IMR-90 (cell line): Measurements from ENCODE around the gene ELL3. TPM values are rescaled to one million over a fixed set of nuclear protein-coding genes. Genes with fewer than 3 reads are reported as not detected.
A peak's percentile ranks its signal among the peaks of the same experiment; 100 is the strongest.

ENCODE experiments used
- ATAC-seq: fragments of 200-7000 bp; cut with Tn5 transposase; 2 replicates; pipeline ENCODE4 v1.9.1; 2020; ENCODE audit warnings: low read depth, mild to moderate bottlenecking, moderate library complexity
- BruUV-seq: library from RNA; stranded (reverse); fragments of 400-500 nt; replicated peaks from 2 replicates; lab custom pipeline; 2021; lab: Mats Ljungman, UMichigan
- CTCF ChIA-PET: fragments of 300-600 bp; formaldehyde crosslinking; extraction: SDS; loops from one replicate; lab custom pipeline; 2021; ENCODE audit warnings: antibody characterized with exemption; lab: Yijun Ruan, JAX
- POLR2A ChIA-PET: fragments of 300-600 bp; sonication (Branson Sonifier 250); formaldehyde crosslinking; loops from one replicate; lab custom pipeline; 2022; ENCODE audit warnings: antibody characterized with exemption; ENCODE audit not compliant: unreplicated experiment; lab: Charles Lee
- DNase-seq: peaks from one replicate; pipeline ENCODE4 v3.0.0; 2013
- H2AFZ ChIP-seq: replicated peaks from 2 replicates; pipeline ENCODE3; 2013; ENCODE audit warnings: low read length, mild to moderate bottlenecking; ENCODE audit not compliant: poor library complexity
- H2AK5ac ChIP-seq: 2 replicates; pipeline ENCODE4 v1.6.1; 2013; ENCODE audit warnings: low read depth, low read length, inconsistent platforms
- H2AK9ac ChIP-seq: replicated peaks from 2 replicates; pipeline ENCODE3; 2013; ENCODE audit warnings: mild to moderate bottlenecking, low read depth, low read length, moderate library complexity; ENCODE audit not compliant: poor library complexity
- H2BK120ac ChIP-seq: 2 replicates; pipeline ENCODE4 v1.6.1; 2013; ENCODE audit warnings: low read depth, low read length, inconsistent platforms
- H2BK15ac ChIP-seq: 3 replicates; pipeline ENCODE4 v1.6.1; 2013; ENCODE audit warnings: low read depth, low read length, inconsistent platforms
- H2BK20ac ChIP-seq: 2 replicates; pipeline ENCODE4 v1.6.1; 2013; ENCODE audit warnings: low read depth, mild to moderate bottlenecking, inconsistent platforms, low read length, moderate library complexity
- H2BK5ac ChIP-seq: 2 replicates; pipeline ENCODE4 v1.6.1; 2013; ENCODE audit warnings: mild to moderate bottlenecking, low read depth, low read length, inconsistent platforms; ENCODE audit not compliant: poor library complexity, severe bottlenecking
- H3K14ac ChIP-seq: replicated peaks from 2 replicates; pipeline ENCODE4 v1.6.1; 2013; ENCODE audit warnings: low read depth, low read length, inconsistent platforms
- H3K18ac ChIP-seq: 2 replicates; pipeline ENCODE4 v1.6.1; 2013; ENCODE audit warnings: low read depth, low read length, control low read depth
- H3K23ac ChIP-seq: 2 replicates; pipeline ENCODE4 v1.6.1; 2013; ENCODE audit warnings: low read depth, low read length, inconsistent platforms
- H3K27ac ChIP-seq: 2 replicates; pipeline ENCODE4 v1.5.1; 2013; ENCODE audit warnings: mild to moderate bottlenecking, control low read depth, low read length; ENCODE audit not compliant: insufficient read depth
- H3K27me3 ChIP-seq: 2 replicates; pipeline ENCODE4 v1.6.1; 2013; ENCODE audit warnings: low read length; ENCODE audit not compliant: control insufficient read depth, insufficient read depth
- H3K36me3 ChIP-seq: 2 replicates; pipeline ENCODE4 v1.6.1; 2013; ENCODE audit warnings: low read length, mixed read lengths; ENCODE audit not compliant: control insufficient read depth, insufficient read depth
- H3K4ac ChIP-seq: 2 replicates; pipeline ENCODE4 v1.6.1; 2013; ENCODE audit warnings: low read depth, low read length, inconsistent platforms
- H3K4me1 ChIP-seq: 2 replicates; pipeline ENCODE4 v1.6.1; 2013; ENCODE audit warnings: low read length, mixed read lengths; ENCODE audit not compliant: control insufficient read depth, insufficient read depth
- H3K4me2 ChIP-seq: 2 replicates; pipeline ENCODE4 v1.6.1; 2013; ENCODE audit warnings: low read depth, mild to moderate bottlenecking, control low read depth, low read length, moderate library complexity
- H3K4me3 ChIP-seq: 2 replicates; pipeline ENCODE4 v1.5.1; 2013; ENCODE audit warnings: low read depth, mild to moderate bottlenecking, control low read depth, low read length, moderate library complexity; ENCODE audit not compliant: insufficient read depth
- H3K56ac ChIP-seq: 2 replicates; pipeline ENCODE4 v1.6.1; 2013; ENCODE audit warnings: low read length, inconsistent platforms; ENCODE audit not compliant: insufficient read depth; ENCODE audit errors: extremely low read depth
- H3K79me1 ChIP-seq, 2 experiments: 2 replicates each; pipeline ENCODE4 v1.6.1; 2013; ENCODE audit warnings: low read length in 2 of 2, inconsistent platforms in 1 of 2, low read depth in 1 of 2
- H3K9ac ChIP-seq: 2 replicates; pipeline ENCODE4 v1.6.1; 2013; ENCODE audit warnings: low read depth, low read length, control low read depth
- H3K9me1 ChIP-seq: 2 replicates; pipeline ENCODE4 v1.6.1; 2013; ENCODE audit warnings: low read length, inconsistent platforms; ENCODE audit not compliant: insufficient read depth
- H3K9me3 ChIP-seq: 2 replicates; pipeline ENCODE4 v1.6.1; 2013; ENCODE audit warnings: low read length; ENCODE audit not compliant: control insufficient read depth, insufficient read depth
- H4K20me1 ChIP-seq: 2 replicates; pipeline ENCODE4 v1.6.1; 2013; ENCODE audit warnings: low read length, inconsistent platforms; ENCODE audit not compliant: insufficient read depth
- H4K5ac ChIP-seq: 2 replicates; pipeline ENCODE4 v1.6.1; 2013; ENCODE audit warnings: mild to moderate bottlenecking, low read depth, low read length, control low read depth
- H4K8ac ChIP-seq, 2 experiments: 2 replicates each; pipeline ENCODE4 v1.6.1; 2013; ENCODE audit warnings: low read depth in 2 of 2, low read length in 2 of 2, control low read depth in 1 of 2, inconsistent platforms in 1 of 2
- H4K91ac ChIP-seq: 2 replicates; pipeline ENCODE4 v1.6.1; 2013; ENCODE audit warnings: low read depth, low read length, inconsistent platforms; ENCODE audit not compliant: insufficient read depth
- NFE2L2 ChIP-seq: fragments of 150-350 bp; IDR thresholded peaks from 2 replicates; pipeline ENCODE4 v1.6.1; 2016; ENCODE audit warnings: low read depth, mild to moderate bottlenecking, low read length
- SMC3 ChIP-seq: fragments of 150-350 bp; IDR thresholded peaks from 2 replicates; pipeline ENCODE4 v1.6.1; 2016; ENCODE audit warnings: low read depth, mild to moderate bottlenecking, antibody characterized with exemption, low read length, moderate library complexity
- WGBS, 2 experiments: methylation state at CpG; one replicate each; pipeline versions ENCODE4 v1.1.5 to v1.1.7; 2013; ENCODE audit warnings: missing lambda C conversion rate in 2 of 2; ENCODE audit not compliant: insufficient read length in 1 of 2; ENCODE audit errors: extremely low coverage in 2 of 2; 5-methylcytosine and 5-hydroxymethylcytosine counted together
- dilution Hi-C: fragments of 300-500 bp; cut with HindIII; formaldehyde crosslinking; loops from one replicate; pipeline ENCODE4 v1.14.3; 2018; ENCODE audit warnings: low sequenced_read_pairs; ENCODE audit not compliant: unreplicated experiment
- in situ Hi-C: fragments of 300-500 bp; cut with MboI; formaldehyde crosslinking; loops from 3 replicates; pipeline ENCODE4 v1.14.3; 2019; ENCODE audit warnings: low sequenced_read_pairs, inconsistent platforms, mixed read lengths
- intact Hi-C: fragments of 100-400 bp; cut with micrococcal nuclease; formaldehyde crosslinking; loops from 2 replicates; pipeline ENCODE4 v1.10.0; 2022
- polyA plus RNA-seq, 3 experiments: library from polyadenylated mRNA; depleted of rRNA; stranded (reverse); fragments of >200 nt; gene quantifications; 2 replicates each; pipeline ENCODE4 v1.2.3, GENCODE V29; 2012; ENCODE audit warnings: low replicate concordance in 1 of 3
- total RNA-seq: library from RNA; depleted of rRNA; stranded (reverse); fragments of >200 nt; gene quantifications from 2 replicates; pipeline ENCODE4 v1.2.3, GENCODE V29; 2012
- TF ChIP-seq, protein P1 (sequence below): conservative IDR thresholded peaks from 2 replicates; pipeline ENCODE4 v1.5.1; 2012; ENCODE audit warnings: mild to moderate bottlenecking, low read depth, low read length, improper control_type of control experiment

Gene ELL3
- total and polyA plus RNA-seq, 2 of the 4 experiments (the other 2 are of a cell fraction) = 1.2 to 1.6 TPM

DNA sequence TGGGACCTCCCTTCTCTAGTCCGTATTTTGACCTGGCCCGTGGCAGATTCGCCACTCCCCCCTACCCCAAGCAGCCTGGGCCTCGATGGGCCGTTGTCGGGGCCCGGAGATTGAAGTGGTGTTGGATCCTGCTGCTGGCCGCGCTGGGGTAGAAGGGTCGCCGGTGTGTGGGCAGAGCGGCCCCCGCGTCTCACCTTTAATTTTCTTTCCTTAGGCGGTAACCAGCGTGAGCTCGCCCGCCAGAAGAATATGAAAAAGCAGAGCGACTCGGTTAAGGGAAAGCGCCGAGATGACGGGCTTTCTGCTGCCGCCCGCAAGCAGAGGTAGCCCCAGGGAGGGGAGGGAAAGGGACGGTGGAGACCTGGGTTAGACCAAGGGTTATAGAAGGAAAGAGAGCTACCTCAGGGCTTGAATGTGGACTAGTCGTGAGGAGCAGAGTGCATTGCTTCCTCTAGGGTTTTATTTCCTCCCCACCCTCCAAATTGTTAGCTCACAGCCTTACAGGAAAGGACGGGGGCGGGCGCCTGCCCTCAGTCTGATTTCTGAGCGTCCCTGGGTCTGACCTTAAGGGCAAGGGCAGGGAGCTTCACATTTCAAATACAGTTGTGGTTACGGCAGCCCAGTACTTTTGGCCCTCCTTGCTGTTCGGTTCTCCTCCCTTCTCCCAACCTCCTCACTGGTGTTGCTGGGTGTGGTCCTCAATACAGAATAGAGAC is 16.2 kb upstream of the ELL3 start:
- POLR2A ChIA-PET = interaction anchor here (0.5 kb wide), 1 partner anchor 48 kb away, joined by 10 read pairs; no protein-coding TSS in a partner anchor
- 0% methylated on average over 3 of the region's 33 CpGs; no CpG with 5 or more reads in 1 of the 2 experiments for WGBS, 2 experiments
- peak overlapping the region; percentile 92 for H2AFZ ChIP-seq

More for the DNA sequence above, 16.2 kb upstream of the ELL3 start:
- CTCF ChIA-PET = interaction anchor here (1.0 kb wide), 1 partner anchor 16 kb away, joined by 3 read pairs; the partner anchor contains the start of gene ELL3
- Histone ChIP-seq H3K27ac (peak overlapping the region; percentile 95), H3K18ac (peak overlapping the region; percentile 69; the same call in 1 of the 2 replicates), H3K4me2 (peak overlapping the region; percentile 82), H3K14ac (peak overlapping the region; percentile 99), H4K5ac (peak overlapping the region; percentile 81), H3K27me3 (no peaks in the 10 kb centered on the region), H3K9ac (peak overlapping the region; percentile 97), H3K56ac (peak overlapping the region; percentile 95), H3K9me3 (no peaks in the 10 kb centered on the region), H3K4me3 (peak overlapping the region; percentile 71), H3K79me1 (peaks cover 31 to 54% of the 10 kb centered on the region in 2 experiments), H2BK15ac (peak overlapping the region; percentile 24; the same call in 1 of the 3 replicates), H4K91ac (peak overlapping the region; percentile 98), H2AK5ac (peak overlapping the region; percentile 97), H3K36me3 (peaks cover 37% of the 10 kb centered on the region), H2AK9ac (peak overlapping the region; percentile 100), H3K4ac (peak overlapping the region; percentile 99), H2BK120ac (peak overlapping the region; percentile 66), H3K4me1 (peaks cover 21% of the 10 kb centered on the region), H3K23ac (peak overlapping the region; percentile 97), H4K8ac (peak overlapping the region; percentile 86 to 98), H2BK20ac (no peak overlapping the region), H4K20me1 (peaks cover 47% of the 10 kb centered on the region), H2BK5ac (peak overlapping the region; percentile 82), H3K9me1 (peaks cover 33% of the 10 kb centered on the region)
- in situ Hi-C loops = no loop called here
- dilution Hi-C loops = no loop called here
- TF ChIP-seq NFE2L2 = no peak
- TF ChIP-seq, protein P1, sequence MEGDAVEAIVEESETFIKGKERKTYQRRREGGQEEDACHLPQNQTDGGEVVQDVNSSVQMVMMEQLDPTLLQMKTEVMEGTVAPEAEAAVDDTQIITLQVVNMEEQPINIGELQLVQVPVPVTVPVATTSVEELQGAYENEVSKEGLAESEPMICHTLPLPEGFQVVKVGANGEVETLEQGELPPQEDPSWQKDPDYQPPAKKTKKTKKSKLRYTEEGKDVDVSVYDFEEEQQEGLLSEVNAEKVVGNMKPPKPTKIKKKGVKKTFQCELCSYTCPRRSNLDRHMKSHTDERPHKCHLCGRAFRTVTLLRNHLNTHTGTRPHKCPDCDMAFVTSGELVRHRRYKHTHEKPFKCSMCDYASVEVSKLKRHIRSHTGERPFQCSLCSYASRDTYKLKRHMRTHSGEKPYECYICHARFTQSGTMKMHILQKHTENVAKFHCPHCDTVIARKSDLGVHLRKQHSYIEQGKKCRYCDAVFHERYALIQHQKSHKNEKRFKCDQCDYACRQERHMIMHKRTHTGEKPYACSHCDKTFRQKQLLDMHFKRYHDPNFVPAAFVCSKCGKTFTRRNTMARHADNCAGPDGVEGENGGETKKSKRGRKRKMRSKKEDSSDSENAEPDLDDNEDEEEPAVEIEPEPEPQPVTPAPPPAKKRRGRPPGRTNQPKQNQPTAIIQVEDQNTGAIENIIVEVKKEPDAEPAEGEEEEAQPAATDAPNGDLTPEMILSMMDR = peak; percentile 22; the same call in 1 of the 2 replicates
- no peak for TF ChIP-seq SMC3
- BruUV-seq = no TSS peak
- DNase-seq (peak; percentile 34), ATAC-seq (peak; percentile 0)
- intact Hi-C loops = no loop called here
